Endothelial cell (in vitro differentiated cells): ENCODE measurements around the gene USP37. TPM values are rescaled to one million over a fixed set of nuclear protein-coding genes. Genes with fewer than 3 reads are reported as not detected.
A peak's percentile ranks its signal among the peaks of the same experiment; 100 is the strongest.

Experiments
- DNase-seq: peaks from one replicate; pipeline ENCODE4 v3.0.0; 2021; ENCODE audit warnings: low spot score
- H3K27ac Mint-ChIP-seq: one replicate; pipeline ENCODE4 v1.8.0; 2021; ENCODE audit warnings: mixed read lengths, inconsistent platforms; ENCODE audit not compliant: unreplicated experiment
- H3K27me3 Mint-ChIP-seq: one replicate; pipeline ENCODE4 v1.8.0; 2021; ENCODE audit warnings: mild to moderate bottlenecking, moderate library complexity, mixed read lengths, inconsistent platforms; ENCODE audit not compliant: unreplicated experiment
- H3K36me3 Mint-ChIP-seq: one replicate; pipeline ENCODE4 v1.8.0; 2021; ENCODE audit warnings: mild to moderate bottlenecking, low read depth, mixed read lengths, inconsistent platforms; ENCODE audit not compliant: unreplicated experiment
- H3K4me1 Mint-ChIP-seq: one replicate; pipeline ENCODE4 v1.8.0; 2021; ENCODE audit warnings: mild to moderate bottlenecking, mixed read lengths, inconsistent platforms; ENCODE audit not compliant: unreplicated experiment
- H3K4me3 Mint-ChIP-seq: one replicate; pipeline ENCODE4 v1.8.0; 2021; ENCODE audit warnings: mild to moderate bottlenecking, mixed read lengths, inconsistent platforms; ENCODE audit not compliant: unreplicated experiment
- H3K9me3 Mint-ChIP-seq: one replicate; pipeline ENCODE4 v1.8.0; 2021; ENCODE audit warnings: mixed read lengths, inconsistent platforms; ENCODE audit not compliant: unreplicated experiment
- CTCF ChIP-seq: fragments of 200-600 bp; sonication (generic); IDR thresholded peaks from one replicate; pipeline ENCODE4 v1.5.0; 2021; ENCODE audit warnings: antibody characterized with exemption; ENCODE audit not compliant: unreplicated experiment
- total RNA-seq: library from RNA; stranded (reverse); fragmentation: NEBNext Ultra II Directional; extraction: Animal tissue kit (Norgen Biotek cat#: 25700); gene quantifications from one replicate; pipeline ENCODE4 v1.2.1, GENCODE V29; 2021; ENCODE audit not compliant: unreplicated experiment

Gene USP37
- total RNA-seq, 1 donor from 2014 or later = 16.1 TPM

- DNase-seq = no peak
- TF ChIP-seq CTCF = no peak
- H3K27ac Mint-ChIP-seq = no peak overlapping the region
- no peaks in the 10 kb centered on the region for H3K27me3 Mint-ChIP-seq
- H3K9me3 Mint-ChIP-seq = no peaks in the 10 kb centered on the region
- H3K4me1 Mint-ChIP-seq = no peaks in the 10 kb centered on the region
- H3K36me3 Mint-ChIP-seq = peaks cover 13% of the 10 kb centered on the region
- H3K4me3 Mint-ChIP-seq = no peak overlapping the region
Measured at GRCh38 chr2:218577482-218578220, 9.5 kb upstream of the USP37 start.

- peaks cover 13% of the 10 kb centered on the region for H3K36me3 Mint-ChIP-seq
- DNase-seq = no peak
- TF ChIP-seq CTCF = no peak
- H3K27ac Mint-ChIP-seq = no peak overlapping the region
- no peak overlapping the region for H3K4me3 Mint-ChIP-seq
- no peaks in the 10 kb centered on the region for H3K27me3 Mint-ChIP-seq
- H3K4me1 Mint-ChIP-seq = no peaks in the 10 kb centered on the region
- H3K9me3 Mint-ChIP-seq = no peaks in the 10 kb centered on the region
Measured at GRCh38 chr2:218576854-218577253, 8.7 kb upstream of the USP37 start.

GRCh38 chr2:218570850-218571249, 2.7 kb upstream of the USP37 start:
- H3K27ac Mint-ChIP-seq = peak overlapping the region; percentile 97
- no peak for DNase-seq
- no peak for TF ChIP-seq CTCF
- peak overlapping the region; percentile 97 for H3K4me3 Mint-ChIP-seq
- H3K27me3 Mint-ChIP-seq = peaks cover 11% of the 10 kb centered on the region
- no peaks in the 10 kb centered on the region for H3K9me3 Mint-ChIP-seq
- peaks cover 19% of the 10 kb centered on the region for H3K36me3 Mint-ChIP-seq
- H3K4me1 Mint-ChIP-seq = peaks cover 27% of the 10 kb centered on the region

- DNase-seq = no peak
- peak overlapping the region; percentile 97 for H3K27ac Mint-ChIP-seq
- H3K9me3 Mint-ChIP-seq = no peaks in the 10 kb centered on the region
- peak overlapping the region; percentile 97 for H3K4me3 Mint-ChIP-seq
- H3K36me3 Mint-ChIP-seq = peaks cover 19% of the 10 kb centered on the region
- H3K27me3 Mint-ChIP-seq = peaks cover 11% of the 10 kb centered on the region
- TF ChIP-seq CTCF = no peak
- peaks cover 27% of the 10 kb centered on the region for H3K4me1 Mint-ChIP-seq
Measured at GRCh38 chr2:218569661-218570500, 1.7 kb upstream of the USP37 start.

- peaks cover 11% of the 10 kb centered on the region for H3K27me3 Mint-ChIP-seq
- DNase-seq = peak; percentile 56
- peak overlapping the region; percentile 97 for H3K27ac Mint-ChIP-seq
- TF ChIP-seq CTCF = no peak
- peaks cover 19% of the 10 kb centered on the region for H3K36me3 Mint-ChIP-seq
- H3K9me3 Mint-ChIP-seq = no peaks in the 10 kb centered on the region
- peaks cover 27% of the 10 kb centered on the region for H3K4me1 Mint-ChIP-seq
- H3K4me3 Mint-ChIP-seq = peak overlapping the region; percentile 97
Measured at GRCh38 chr2:218569038-218569431, 884 bp upstream of the USP37 start.
